ENCODE data around the gene LRMDA. TPM values are rescaled to one million over a fixed set of nuclear protein-coding genes. Genes with fewer than 3 reads are reported as not detected.
A peak's percentile ranks its signal among the peaks of the same experiment; 100 is the strongest.

The LRMDA gene
- polyA plus RNA-seq, 3 donors, result 39.8 to 59.6 (median 56.4) TPM

DNA sequence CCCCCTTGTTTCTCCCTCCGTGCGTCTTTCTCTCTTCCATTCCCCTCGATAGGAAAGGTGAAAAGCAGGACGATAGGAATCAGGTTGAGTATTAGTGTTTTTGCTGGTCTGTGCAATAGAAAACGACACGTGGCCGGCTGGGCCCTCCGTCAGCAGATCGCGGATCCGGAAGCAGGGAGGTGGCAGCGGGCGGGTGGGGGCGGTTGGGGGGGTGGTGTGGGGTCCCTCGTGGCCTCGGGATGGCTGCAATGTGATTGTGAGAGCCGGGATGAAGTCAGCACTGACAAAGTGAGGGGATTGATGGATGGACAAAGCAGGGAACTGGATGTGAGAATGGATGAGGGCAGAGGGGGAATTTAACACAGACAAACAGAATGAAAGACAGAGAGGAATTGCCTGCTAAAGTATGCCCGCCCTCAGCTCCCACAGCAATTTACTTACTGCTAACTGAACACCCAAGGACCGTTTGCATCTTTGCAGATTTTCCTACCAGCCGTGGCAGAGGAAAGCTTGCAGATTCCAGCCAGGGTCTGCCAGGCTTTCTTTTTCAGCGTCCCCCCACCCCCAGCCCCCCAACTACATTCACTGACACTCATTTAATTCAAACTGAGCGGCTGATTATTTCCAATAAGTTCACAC, 280.9 kb downstream of the LRMDA start:
- Mint-ChIP-seq H3K36me3 (peaks cover 0 to 4% of the 10 kb centered on the region in 2 donors), H3K27ac (peak overlapping the region in 1 of 7 donors; percentile 47), H3K4me3 (peak overlapping the region in 1 of 2 donors; percentile 34), H3K4me1 (peaks cover 25% of the 10 kb centered on the region), H3K9me3 (no peaks in the 10 kb centered on the region), H3K27me3 (ENCODE audit: low read depth in 3 of 3) (peaks cover 0 to 1% (median under 1%) of the 10 kb centered on the region in 3 donors)
- no peaks in the 10 kb centered on the region for H3K27me3 ChIP-seq (ENCODE audit: control insufficient read depth in 2 of 2, insufficient read depth in 2 of 2, low read length in 2 of 2)
- H2AFZ ChIP-seq (ENCODE audit: insufficient read depth, low read depth, low read length, poor library complexity, severe bottlenecking), result no peak overlapping the region
- peaks cover 8% of the 10 kb centered on the region for H3K79me2 ChIP-seq (ENCODE audit: insufficient read depth, low read length)
- H3K9me3 ChIP-seq (replicated peaks in 1 of 2; ENCODE audit: control insufficient read depth in 1 of 2, insufficient read depth in 1 of 2, low read length in 2 of 2), result no peaks in the 10 kb centered on the region
- TF ChIP-seq, protein P1, sequence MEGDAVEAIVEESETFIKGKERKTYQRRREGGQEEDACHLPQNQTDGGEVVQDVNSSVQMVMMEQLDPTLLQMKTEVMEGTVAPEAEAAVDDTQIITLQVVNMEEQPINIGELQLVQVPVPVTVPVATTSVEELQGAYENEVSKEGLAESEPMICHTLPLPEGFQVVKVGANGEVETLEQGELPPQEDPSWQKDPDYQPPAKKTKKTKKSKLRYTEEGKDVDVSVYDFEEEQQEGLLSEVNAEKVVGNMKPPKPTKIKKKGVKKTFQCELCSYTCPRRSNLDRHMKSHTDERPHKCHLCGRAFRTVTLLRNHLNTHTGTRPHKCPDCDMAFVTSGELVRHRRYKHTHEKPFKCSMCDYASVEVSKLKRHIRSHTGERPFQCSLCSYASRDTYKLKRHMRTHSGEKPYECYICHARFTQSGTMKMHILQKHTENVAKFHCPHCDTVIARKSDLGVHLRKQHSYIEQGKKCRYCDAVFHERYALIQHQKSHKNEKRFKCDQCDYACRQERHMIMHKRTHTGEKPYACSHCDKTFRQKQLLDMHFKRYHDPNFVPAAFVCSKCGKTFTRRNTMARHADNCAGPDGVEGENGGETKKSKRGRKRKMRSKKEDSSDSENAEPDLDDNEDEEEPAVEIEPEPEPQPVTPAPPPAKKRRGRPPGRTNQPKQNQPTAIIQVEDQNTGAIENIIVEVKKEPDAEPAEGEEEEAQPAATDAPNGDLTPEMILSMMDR (IDR thresholded peaks at IDR 0.05), result no peak
- H3K4me2 ChIP-seq (replicated peaks; ENCODE audit: extremely low read depth, low read length, poor library complexity, severe bottlenecking), result no peak overlapping the region
- H3K4me1 ChIP-seq (ENCODE audit: control insufficient read depth in 1 of 2, insufficient read depth in 2 of 2, low read length in 2 of 2), result peaks cover 11 to 12% of the 10 kb centered on the region in 2 donors
- peaks cover 54% of the 10 kb centered on the region for H4K20me1 ChIP-seq (ENCODE audit: insufficient read depth, low read length)
- H3K36me3 ChIP-seq (replicated peaks in 1 of 2; ENCODE audit: control insufficient read depth in 1 of 2, insufficient read depth in 2 of 2, low read length in 2 of 2), result no peaks in the 10 kb centered on the region
- intact Hi-C loops (cut with micrococcal nuclease), result no loop called here
- no peak overlapping the region for H3K4me3 ChIP-seq (replicated peaks in 1 of 3; ENCODE audit: low read depth in 2 of 3, low read length in 3 of 3)
- 29% methylated on average over 6 of the region's 22 CpGs for WGBS (ENCODE audit: insufficient coverage)
- no peak for DNase-seq
- no peak overlapping the region for H3K9ac ChIP-seq (ENCODE audit: insufficient read depth, low read length, poor library complexity, severe bottlenecking)
- no peak overlapping the region for H3K27ac ChIP-seq (ENCODE audit: low read depth in 1 of 2, low read length in 2 of 2)

DNA sequence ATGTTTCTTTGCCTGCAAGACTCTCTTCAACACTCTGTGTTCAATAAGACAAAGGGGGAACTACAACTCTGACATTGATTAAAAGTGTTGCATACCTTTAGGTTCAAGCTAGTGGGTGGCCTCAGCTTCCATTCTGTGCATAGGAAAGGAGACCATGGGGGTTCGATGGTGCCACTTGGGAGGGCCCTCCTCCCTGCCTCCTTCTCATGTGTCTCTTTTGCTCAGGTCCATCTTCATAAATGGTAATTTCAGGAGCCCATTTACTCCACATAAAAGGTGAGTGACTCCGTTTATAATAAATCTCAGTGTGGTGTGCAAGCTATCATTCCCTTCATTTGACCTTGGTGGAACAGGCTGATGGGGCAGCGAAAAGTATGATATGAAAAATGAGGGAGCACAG, 285.1 kb downstream of the LRMDA start:
- Mint-ChIP-seq H3K27ac (no peak overlapping the region), H3K4me1 (peaks cover 34% of the 10 kb centered on the region), H3K36me3 (peaks cover 0 to 2% of the 10 kb centered on the region in 2 donors), H3K9me3 (no peaks in the 10 kb centered on the region), H3K4me3 (no peak overlapping the region), H3K27me3 (ENCODE audit: low read depth in 3 of 3) (peaks cover 0 to 1% (median 0%) of the 10 kb centered on the region in 3 donors)
- Histone ChIP-seq H3K4me1 (ENCODE audit: control insufficient read depth in 1 of 2, insufficient read depth in 2 of 2, low read length in 2 of 2) (peaks cover 2 to 4% of the 10 kb centered on the region in 2 donors), H3K4me2 (replicated peaks; ENCODE audit: extremely low read depth, low read length, poor library complexity, severe bottlenecking) (no peak overlapping the region), H3K9me3 (replicated peaks in 1 of 2; ENCODE audit: control insufficient read depth in 1 of 2, insufficient read depth in 1 of 2, low read length in 2 of 2) (no peaks in the 10 kb centered on the region), H3K36me3 (replicated peaks in 1 of 2; ENCODE audit: control insufficient read depth in 1 of 2, insufficient read depth in 2 of 2, low read length in 2 of 2) (no peaks in the 10 kb centered on the region), H4K20me1 (ENCODE audit: insufficient read depth, low read length) (peaks cover 39% of the 10 kb centered on the region), H2AFZ (ENCODE audit: insufficient read depth, low read depth, low read length, poor library complexity, severe bottlenecking) (no peak overlapping the region), H3K27me3 (ENCODE audit: control insufficient read depth in 2 of 2, insufficient read depth in 2 of 2, low read length in 2 of 2) (no peaks in the 10 kb centered on the region), H3K9ac (ENCODE audit: insufficient read depth, low read length, poor library complexity, severe bottlenecking) (no peak overlapping the region), H3K79me2 (ENCODE audit: insufficient read depth, low read length) (no peaks in the 10 kb centered on the region), H3K4me3 (replicated peaks in 1 of 3; ENCODE audit: low read depth in 2 of 3, low read length in 3 of 3) (no peak overlapping the region), H3K27ac (ENCODE audit: low read depth in 1 of 2, low read length in 2 of 2) (no peak overlapping the region)
- TF ChIP-seq, protein P1 (IDR thresholded peaks at IDR 0.05), result no peak
- intact Hi-C loops (cut with micrococcal nuclease), result no loop called here
- no peak for DNase-seq
- WGBS (ENCODE audit: insufficient coverage), result no CpG with 5 or more reads among the region's 3 CpGs

Data from CD14-positive monocyte (primary cell).